Cerebellar nuclear complex (tissue), 1 donor: Measurements from ENCODE around the gene AKAP8L.
A peak's percentile ranks its signal among the peaks of the same experiment; 100 is the strongest.

ENCODE experiments used
- DNase-seq, 2 experiments: peaks; one replicate each; lab custom pipeline; 2025; lab: John Stamatoyannopoulos, UW

Gene AKAP8L

GRCh38 chr19:15432629-15433518 lies 14.1 kb upstream of the AKAP8L start:
- DNase-seq, result peak; percentile 27 to 36

- no peak for DNase-seq
Observed at GRCh38 chr19:15432018-15432494, 13.3 kb upstream of the AKAP8L start.

- DNase-seq, result no peak
Observed at GRCh38 chr19:15431396-15432017, 12.7 kb upstream of the AKAP8L start.

- no peak for DNase-seq
Observed at GRCh38 chr19:15430526-15431120, 11.8 kb upstream of the AKAP8L start.

GRCh38 chr19:15429825-15430467 lies 11.2 kb upstream of the AKAP8L start:
- DNase-seq, result no peak

- no peak for DNase-seq
Observed at GRCh38 chr19:15428956-15429824, 10.4 kb upstream of the AKAP8L start.

GRCh38 chr19:15427991-15428471 lies 9.2 kb upstream of the AKAP8L start:
- no peak for DNase-seq

GRCh38 chr19:15427350-15427700 lies 8.5 kb upstream of the AKAP8L start:
- DNase-seq, result no peak

- DNase-seq, result no peak
Observed at GRCh38 chr19:15426485-15427349, 7.9 kb upstream of the AKAP8L start.

GRCh38 chr19:15425321-15425950 lies 6.6 kb upstream of the AKAP8L start:
- no peak for DNase-seq

- no peak for DNase-seq
Observed at GRCh38 chr19:15424692-15425272, 6.0 kb upstream of the AKAP8L start.

GRCh38 chr19:15424121-15424520 lies 5.3 kb upstream of the AKAP8L start:
- no peak for DNase-seq

- no peak for DNase-seq
Observed at GRCh38 chr19:15423130-15423529, 4.3 kb upstream of the AKAP8L start.

- DNase-seq, result no peak
Observed at GRCh38 chr19:15422296-15423075, 3.7 kb upstream of the AKAP8L start.

- DNase-seq, result no peak
Observed at GRCh38 chr19:15421721-15422260, 3.0 kb upstream of the AKAP8L start.

GRCh38 chr19:15421136-15421695 lies 2.4 kb upstream of the AKAP8L start:
- no peak for DNase-seq

- DNase-seq, result no peak
Observed at GRCh38 chr19:15419413-15420025, 731 bp upstream of the AKAP8L start.

GRCh38 chr19:15418231-15418578 lies 583 bp downstream of the AKAP8L start:
- no peak for DNase-seq
